SK-N-SH treated with all-trans-retinoic acid at 6 μM for 48 hours (cell line): ENCODE data around the gene CDH22.

Experiments
- ATAC-seq: fragments of 200-7000 bp; cut with Tn5 transposase; 3 replicates; pipeline ENCODE4 v1.9.1; 2020; ENCODE audit warnings: mild to moderate bottlenecking, moderate library complexity
- ARNTL ChIP-seq: fragments of 450-650 bp; formaldehyde crosslinking; IDR thresholded peaks from 2 replicates; pipeline ENCODE4 v1.5.0; 2020; ENCODE audit warnings: low read depth, mild to moderate bottlenecking, moderate library complexity, borderline replicate concordance
- BACH2 ChIP-seq: fragments of 250-450 bp; sonication (Bioruptor Pico); IDR thresholded peaks from 2 replicates; pipeline ENCODE4 v1.9.0; 2021; ENCODE audit warnings: mild to moderate bottlenecking, borderline replicate concordance
- CREB5 ChIP-seq: fragments of 250-450 bp; sonication (Bioruptor Pico); IDR thresholded peaks from 2 replicates; pipeline ENCODE4 v1.5.1; 2020; ENCODE audit warnings: low read depth, mild to moderate bottlenecking, moderate library complexity
- CSDC2 ChIP-seq: fragments of 250-450 bp; sonication (Bioruptor Pico); IDR thresholded peaks from 2 replicates; pipeline ENCODE4 v1.5.0; 2020; ENCODE audit warnings: mild to moderate bottlenecking, moderate library complexity
- ESRRG ChIP-seq: fragments of 250-450 bp; sonication (Bioruptor Pico); IDR thresholded peaks from 2 replicates; pipeline ENCODE4 v1.6.1; 2021; ENCODE audit warnings: mild to moderate bottlenecking
- GLIS3 ChIP-seq: fragments of 250-450 bp; sonication (Bioruptor Pico); IDR thresholded peaks from 2 replicates; pipeline ENCODE4 v1.5.0; 2020; ENCODE audit warnings: mild to moderate bottlenecking, moderate library complexity
- OSR1 ChIP-seq: fragments of 250-450 bp; sonication (Bioruptor Pico); IDR thresholded peaks from 2 replicates; pipeline ENCODE4 v1.8.0; 2022; ENCODE audit warnings: moderate library complexity, mild to moderate bottlenecking, inconsistent platforms
- PPARA ChIP-seq: fragments of 250-450 bp; sonication (Bioruptor Pico); IDR thresholded peaks from 2 replicates; pipeline ENCODE4 v1.5.0; 2020; ENCODE audit warnings: mild to moderate bottlenecking, borderline replicate concordance
- RARB ChIP-seq: fragments of 250-450 bp; sonication (Bioruptor Pico); IDR thresholded peaks from 2 replicates; pipeline ENCODE4 v1.8.0; 2021; ENCODE audit warnings: mild to moderate bottlenecking, moderate library complexity
- SNAI2 ChIP-seq: fragments of 250-450 bp; sonication (Bioruptor Pico); IDR thresholded peaks from 2 replicates; pipeline ENCODE4 v1.5.0; 2020; ENCODE audit warnings: mild to moderate bottlenecking, moderate library complexity
- TCF4 ChIP-seq: fragments of 250-450 bp; sonication (Bioruptor Pico); IDR thresholded peaks from 2 replicates; pipeline ENCODE4 v1.8.0; 2021; ENCODE audit warnings: mild to moderate bottlenecking, moderate library complexity, borderline replicate concordance
- ZC3H10 ChIP-seq: fragments of 250-450 bp; sonication (Bioruptor Pico); IDR thresholded peaks from 2 replicates; pipeline ENCODE4 v1.5.1; 2021; ENCODE audit warnings: mild to moderate bottlenecking, moderate library complexity
- ZFP3 ChIP-seq: fragments of 250-450 bp; sonication (Bioruptor Pico); IDR thresholded peaks from 2 replicates; pipeline ENCODE4 v1.5.0; 2020; ENCODE audit warnings: mild to moderate bottlenecking, moderate library complexity
- ZFP30 ChIP-seq: fragments of 450-650 bp; formaldehyde crosslinking; IDR thresholded peaks from 2 replicates; pipeline ENCODE4 v1.5.0; 2022; ENCODE audit warnings: mild to moderate bottlenecking, moderate library complexity
- TF ChIP-seq, protein P1 (sequence below): fragments of 250-450 bp; sonication (Bioruptor Pico); IDR thresholded peaks from 2 replicates; pipeline ENCODE4 v1.8.0; 2021; ENCODE audit warnings: low read depth, mild to moderate bottlenecking, moderate library complexity, borderline replicate concordance
- TF ChIP-seq, protein P2 (sequence below): fragments of 250-450 bp; sonication (Bioruptor Pico); IDR thresholded peaks from 2 replicates; pipeline ENCODE4 v1.5.0; 2020; ENCODE audit warnings: mild to moderate bottlenecking, moderate library complexity
- TF ChIP-seq, protein P3 (sequence below): fragments of 250-450 bp; sonication (Bioruptor Pico); IDR thresholded peaks from 2 replicates; pipeline ENCODE4 v1.8.0; 2020; ENCODE audit warnings: mild to moderate bottlenecking, moderate library complexity, borderline replicate concordance
- TF ChIP-seq, protein P4 (sequence below): fragments of 250-450 bp; sonication (Bioruptor Pico); IDR thresholded peaks from 2 replicates; pipeline ENCODE4 v1.5.1; 2021; ENCODE audit warnings: mild to moderate bottlenecking, moderate library complexity

The CDH22 gene

DNA sequence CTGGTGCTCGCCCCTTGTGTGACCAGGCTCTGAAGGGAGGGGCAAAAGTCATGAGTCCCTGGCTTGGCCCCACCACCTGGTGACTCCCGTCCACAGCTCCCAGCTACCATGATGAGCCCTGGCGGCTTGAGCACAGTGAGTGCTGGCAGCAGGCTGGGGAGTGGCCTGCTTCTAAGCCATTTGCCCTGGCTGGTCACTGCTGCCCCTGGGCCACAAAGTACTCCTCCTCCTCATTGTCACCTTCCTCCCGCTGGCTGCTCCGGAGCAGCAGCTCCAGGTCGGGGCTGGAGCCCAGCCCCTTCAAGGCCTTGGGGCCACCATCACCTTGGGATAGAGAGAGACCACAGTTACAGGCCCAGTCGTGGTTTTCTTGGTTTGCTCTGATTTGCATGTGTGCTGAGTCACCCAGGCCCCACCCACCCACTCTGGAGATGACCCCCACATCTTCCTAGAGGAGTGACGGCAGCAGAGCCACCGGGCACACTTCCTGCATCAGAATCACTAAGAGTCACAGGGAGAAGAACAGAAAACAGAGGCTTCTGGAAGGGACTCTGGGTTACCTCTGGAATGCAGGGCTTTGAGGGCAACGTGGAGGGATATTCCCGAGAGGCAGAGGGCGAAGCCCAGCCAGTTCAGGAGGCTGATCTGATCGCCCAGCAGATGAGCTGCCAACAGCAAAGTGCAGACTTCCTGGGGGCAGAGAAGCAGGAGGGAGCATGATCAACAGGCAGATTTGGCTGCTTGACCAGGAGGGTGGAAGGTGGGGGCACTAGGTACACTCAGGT lies 42.1 kb upstream of the CDH22 start:
- TF ChIP-seq SNAI2 = 0 out of 2 replicates have a peak, but pooled peaks have one; percentile 17
- TF ChIP-seq, protein P1, sequence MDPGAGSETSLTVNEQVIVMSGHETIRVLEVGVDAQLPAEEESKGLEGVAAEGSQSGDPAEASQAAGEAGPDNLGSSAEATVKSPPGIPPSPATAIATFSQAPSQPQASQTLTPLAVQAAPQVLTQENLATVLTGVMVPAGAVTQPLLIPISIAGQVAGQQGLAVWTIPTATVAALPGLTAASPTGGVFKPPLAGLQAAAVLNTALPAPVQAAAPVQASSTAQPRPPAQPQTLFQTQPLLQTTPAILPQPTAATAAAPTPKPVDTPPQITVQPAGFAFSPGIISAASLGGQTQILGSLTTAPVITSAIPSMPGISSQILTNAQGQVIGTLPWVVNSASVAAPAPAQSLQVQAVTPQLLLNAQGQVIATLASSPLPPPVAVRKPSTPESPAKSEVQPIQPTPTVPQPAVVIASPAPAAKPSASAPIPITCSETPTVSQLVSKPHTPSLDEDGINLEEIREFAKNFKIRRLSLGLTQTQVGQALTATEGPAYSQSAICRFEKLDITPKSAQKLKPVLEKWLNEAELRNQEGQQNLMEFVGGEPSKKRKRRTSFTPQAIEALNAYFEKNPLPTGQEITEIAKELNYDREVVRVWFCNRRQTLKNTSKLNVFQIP (CRISPR knock-in tag) = no peak
- peak; percentile 78 for ATAC-seq

- no peak for TF ChIP-seq CREB5
- TF ChIP-seq ARNTL (CRISPR knock-in tag) = no peak
- TF ChIP-seq SNAI2 = no peak
- TF ChIP-seq RARB = no peak
- no peak for TF ChIP-seq ZC3H10 (CRISPR knock-in tag)
- TF ChIP-seq ZFP30 = no peak
- TF ChIP-seq, all 23 proteins: peak for 0
- no peak for ATAC-seq
These were observed 41.4 kb upstream of the CDH22 start for GRCh38 chr20:46349742-46350056.

- peak; percentile 48 for ATAC-seq
- TF ChIP-seq TCF4 (CRISPR knock-in tag) = no peak
- TF ChIP-seq, protein P2, sequence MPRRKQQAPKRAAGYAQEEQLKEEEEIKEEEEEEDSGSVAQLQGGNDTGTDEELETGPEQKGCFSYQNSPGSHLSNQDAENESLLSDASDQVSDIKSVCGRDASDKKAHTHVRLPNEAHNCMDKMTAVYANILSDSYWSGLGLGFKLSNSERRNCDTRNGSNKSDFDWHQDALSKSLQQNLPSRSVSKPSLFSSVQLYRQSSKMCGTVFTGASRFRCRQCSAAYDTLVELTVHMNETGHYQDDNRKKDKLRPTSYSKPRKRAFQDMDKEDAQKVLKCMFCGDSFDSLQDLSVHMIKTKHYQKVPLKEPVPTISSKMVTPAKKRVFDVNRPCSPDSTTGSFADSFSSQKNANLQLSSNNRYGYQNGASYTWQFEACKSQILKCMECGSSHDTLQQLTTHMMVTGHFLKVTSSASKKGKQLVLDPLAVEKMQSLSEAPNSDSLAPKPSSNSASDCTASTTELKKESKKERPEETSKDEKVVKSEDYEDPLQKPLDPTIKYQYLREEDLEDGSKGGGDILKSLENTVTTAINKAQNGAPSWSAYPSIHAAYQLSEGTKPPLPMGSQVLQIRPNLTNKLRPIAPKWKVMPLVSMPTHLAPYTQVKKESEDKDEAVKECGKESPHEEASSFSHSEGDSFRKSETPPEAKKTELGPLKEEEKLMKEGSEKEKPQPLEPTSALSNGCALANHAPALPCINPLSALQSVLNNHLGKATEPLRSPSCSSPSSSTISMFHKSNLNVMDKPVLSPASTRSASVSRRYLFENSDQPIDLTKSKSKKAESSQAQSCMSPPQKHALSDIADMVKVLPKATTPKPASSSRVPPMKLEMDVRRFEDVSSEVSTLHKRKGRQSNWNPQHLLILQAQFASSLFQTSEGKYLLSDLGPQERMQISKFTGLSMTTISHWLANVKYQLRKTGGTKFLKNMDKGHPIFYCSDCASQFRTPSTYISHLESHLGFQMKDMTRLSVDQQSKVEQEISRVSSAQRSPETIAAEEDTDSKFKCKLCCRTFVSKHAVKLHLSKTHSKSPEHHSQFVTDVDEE (CRISPR knock-in tag) = no peak
- no peak for TF ChIP-seq PPARA (CRISPR knock-in tag)
- TF ChIP-seq OSR1 (CRISPR knock-in tag) = no peak
- TF ChIP-seq, protein P3, sequence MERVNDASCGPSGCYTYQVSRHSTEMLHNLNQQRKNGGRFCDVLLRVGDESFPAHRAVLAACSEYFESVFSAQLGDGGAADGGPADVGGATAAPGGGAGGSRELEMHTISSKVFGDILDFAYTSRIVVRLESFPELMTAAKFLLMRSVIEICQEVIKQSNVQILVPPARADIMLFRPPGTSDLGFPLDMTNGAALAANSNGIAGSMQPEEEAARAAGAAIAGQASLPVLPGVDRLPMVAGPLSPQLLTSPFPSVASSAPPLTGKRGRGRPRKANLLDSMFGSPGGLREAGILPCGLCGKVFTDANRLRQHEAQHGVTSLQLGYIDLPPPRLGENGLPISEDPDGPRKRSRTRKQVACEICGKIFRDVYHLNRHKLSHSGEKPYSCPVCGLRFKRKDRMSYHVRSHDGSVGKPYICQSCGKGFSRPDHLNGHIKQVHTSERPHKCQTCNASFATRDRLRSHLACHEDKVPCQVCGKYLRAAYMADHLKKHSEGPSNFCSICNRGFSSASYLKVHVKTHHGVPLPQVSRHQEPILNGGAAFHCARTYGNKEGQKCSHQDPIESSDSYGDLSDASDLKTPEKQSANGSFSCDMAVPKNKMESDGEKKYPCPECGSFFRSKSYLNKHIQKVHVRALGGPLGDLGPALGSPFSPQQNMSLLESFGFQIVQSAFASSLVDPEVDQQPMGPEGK = no peak
- TF ChIP-seq, protein P1 (CRISPR knock-in tag) = no peak
- TF ChIP-seq ZFP3 (CRISPR knock-in tag) = no peak
- no peak for TF ChIP-seq RARB
- TF ChIP-seq, protein P4, sequence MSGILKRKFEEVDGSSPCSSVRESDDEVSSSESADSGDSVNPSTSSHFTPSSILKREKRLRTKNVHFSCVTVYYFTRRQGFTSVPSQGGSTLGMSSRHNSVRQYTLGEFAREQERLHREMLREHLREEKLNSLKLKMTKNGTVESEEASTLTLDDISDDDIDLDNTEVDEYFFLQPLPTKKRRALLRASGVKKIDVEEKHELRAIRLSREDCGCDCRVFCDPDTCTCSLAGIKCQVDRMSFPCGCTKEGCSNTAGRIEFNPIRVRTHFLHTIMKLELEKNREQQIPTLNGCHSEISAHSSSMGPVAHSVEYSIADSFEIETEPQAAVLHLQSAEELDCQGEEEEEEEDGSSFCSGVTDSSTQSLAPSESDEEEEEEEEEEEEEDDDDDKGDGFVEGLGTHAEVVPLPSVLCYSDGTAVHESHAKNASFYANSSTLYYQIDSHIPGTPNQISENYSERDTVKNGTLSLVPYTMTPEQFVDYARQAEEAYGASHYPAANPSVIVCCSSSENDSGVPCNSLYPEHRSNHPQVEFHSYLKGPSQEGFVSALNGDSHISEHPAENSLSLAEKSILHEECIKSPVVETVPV (CRISPR knock-in tag) = no peak
- no peak for TF ChIP-seq GLIS3 (CRISPR knock-in tag)
- TF ChIP-seq CSDC2 (CRISPR knock-in tag) = no peak
- no peak for TF ChIP-seq ZFP30
- no peak for TF ChIP-seq BACH2
- TF ChIP-seq ESRRG (CRISPR knock-in tag) = no peak
These were observed 40.9 kb upstream of the CDH22 start for GRCh38 chr20:46349035-46349741.
